ENCODE measurements around the gene TNFRSF17.

The TNFRSF17 gene

DNA sequence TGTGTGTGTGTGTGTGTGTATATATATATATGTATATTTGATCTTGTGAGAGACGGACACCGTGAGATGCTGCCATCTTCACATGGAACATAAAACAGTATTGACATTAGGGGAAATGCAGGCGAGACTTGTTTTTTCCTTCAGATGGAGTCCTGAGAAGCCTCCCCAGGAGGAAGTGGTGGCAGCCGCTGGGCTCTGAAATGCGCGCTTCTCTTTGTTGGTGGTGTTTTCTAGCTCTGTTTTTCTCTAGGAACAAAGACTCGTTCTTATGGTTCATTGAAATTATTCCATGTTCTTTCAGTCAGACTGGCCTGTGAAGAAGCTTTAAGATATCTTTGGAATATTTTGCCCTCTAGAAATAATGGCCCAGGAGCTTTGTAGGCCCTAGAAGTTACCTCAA, 44.5 kb downstream of the TNFRSF17 start:
- no peak for DNase-seq

GRCh38 chr16:12009922-12010321, 44.9 kb downstream of the TNFRSF17 start:
- DNase-seq, result no peak

DNA sequence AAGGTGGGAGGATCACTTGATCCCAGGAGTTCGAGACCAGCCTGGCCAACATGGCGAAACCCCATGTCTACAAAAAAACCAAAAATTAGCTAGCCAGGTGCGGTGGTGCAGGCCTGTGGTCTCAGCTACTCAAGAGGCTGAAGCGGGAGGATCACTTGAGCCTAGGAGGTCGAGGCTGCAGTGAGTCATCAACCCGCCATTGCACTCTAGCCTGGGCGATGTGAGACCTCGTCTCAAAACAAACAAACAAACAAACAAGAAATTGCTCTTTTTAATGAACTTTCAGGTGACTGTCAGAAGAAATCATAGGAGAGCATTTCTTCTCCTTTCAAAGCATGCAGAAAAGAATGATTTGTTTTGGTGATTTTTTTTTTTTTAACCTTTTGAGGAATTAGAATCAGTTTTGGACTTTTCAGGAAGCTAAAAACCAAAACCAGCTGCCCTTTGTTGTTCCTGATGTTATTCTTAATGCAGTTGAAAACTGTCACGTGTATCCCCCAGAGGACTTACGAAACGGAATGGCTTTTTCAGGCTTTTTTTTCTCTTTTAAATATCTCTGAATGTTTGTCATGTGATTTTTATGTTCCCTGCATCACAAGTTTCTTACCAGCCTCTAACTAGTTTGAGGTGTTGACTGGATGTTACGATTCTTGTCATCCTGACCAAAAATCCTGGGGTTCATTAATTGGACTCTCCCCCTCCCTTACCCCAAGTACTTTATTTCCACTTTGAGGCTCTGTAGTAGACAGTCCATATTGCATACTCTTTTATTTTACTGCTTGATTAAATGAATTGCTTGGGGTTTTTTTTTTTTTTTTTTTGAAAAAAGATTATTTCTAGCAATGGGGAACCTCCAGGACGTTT, 45.6 kb downstream of the TNFRSF17 start:
- no peak for DNase-seq

GRCh38 chr16:12011565-12011964, 46.6 kb downstream of the TNFRSF17 start:
- DNase-seq, result no peak

- no peak for DNase-seq
Measured at GRCh38 chr16:12016291-12016947, 51.4 kb downstream of the TNFRSF17 start.

GRCh38 chr16:12017558-12017957, 52.5 kb downstream of the TNFRSF17 start:
- DNase-seq, result no peak

Measured in activated CD4-positive, CD25-positive, alpha-beta regulatory T cell treated with anti-CD3 and anti-CD28 coated beads, Interleukin-2, amount 50 U/mL, for 72 hours (primary cell).